Stimulated activated CD4-positive, alpha-beta T cell treated with anti-CD3 and anti-CD28 coated beads, Interleukin-2, amount 100 ng/mL, for 4 hours (primary cell): Measurements from ENCODE around the gene GCC2.
"Not testable (repeated sequence)": the region's sequence is repeated elsewhere in the genome, so short reads cannot be mapped to it uniquely, and the experiment has no call there.

Experiments used
- DNase-seq: peaks from one replicate; pipeline ENCODE4 v3.0.0-alpha.2; 2020; ENCODE audit warnings: low read depth

Gene GCC2

DNA sequence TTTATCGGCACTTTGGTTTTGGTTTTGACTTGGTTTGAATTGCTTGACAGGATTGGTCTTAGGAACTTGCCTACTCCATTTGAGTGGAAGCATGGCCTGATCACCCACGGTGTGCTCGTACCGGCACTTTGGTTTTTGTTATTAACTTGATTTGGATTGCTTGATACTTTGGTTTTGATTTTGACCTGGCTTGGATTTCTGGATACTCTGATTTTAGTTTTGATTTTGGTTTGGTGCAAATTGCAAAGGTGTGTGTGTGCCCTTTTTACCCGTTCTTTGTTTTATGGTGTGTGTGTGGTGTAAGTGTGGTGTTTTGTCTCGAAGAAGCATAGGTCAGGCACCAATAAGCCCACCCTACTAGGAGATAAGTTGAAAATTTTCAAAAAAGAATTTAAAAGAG is 75.7 kb downstream of the GCC2 start:
- not testable (repeated sequence) for DNase-seq

DNA sequence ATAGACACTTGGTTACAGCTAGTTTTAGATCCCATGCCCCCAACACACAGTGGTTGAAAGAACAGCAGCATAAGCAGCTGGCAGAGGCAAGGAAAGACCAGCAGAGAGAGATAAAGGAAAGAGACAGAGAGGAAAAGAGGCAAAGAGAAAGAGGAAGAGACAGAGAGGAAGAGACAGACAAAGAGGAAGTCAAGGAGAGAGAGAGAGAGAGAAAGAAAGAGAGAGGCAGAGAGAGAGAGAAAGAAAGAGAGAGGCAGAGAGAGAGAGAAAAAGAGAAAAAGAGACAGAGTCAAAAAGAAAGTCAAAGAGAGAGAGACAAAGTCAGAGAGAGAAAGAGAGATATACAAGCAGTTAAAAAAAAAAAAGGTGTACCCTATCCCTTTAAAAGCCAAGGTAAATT is 76.3 kb downstream of the GCC2 start:
- not testable (repeated sequence) for DNase-seq

- no peak for DNase-seq
These were observed 82.7 kb downstream of the GCC2 start for GRCh38 chr2:108531674-108532055.

GRCh38 chr2:108533832-108534583 is 85.0 kb downstream of the GCC2 start, which contains the start of gene LIMS1:
LIMS1 (plus strand) TSS chr2:108534470; CDS start chr2:108534563, 93 bp downstream.
- peak; percentile 79 for DNase-seq

GRCh38 chr2:108534584-108535356 is 85.8 kb downstream of the GCC2 start:
- no peak for DNase-seq

DNA sequence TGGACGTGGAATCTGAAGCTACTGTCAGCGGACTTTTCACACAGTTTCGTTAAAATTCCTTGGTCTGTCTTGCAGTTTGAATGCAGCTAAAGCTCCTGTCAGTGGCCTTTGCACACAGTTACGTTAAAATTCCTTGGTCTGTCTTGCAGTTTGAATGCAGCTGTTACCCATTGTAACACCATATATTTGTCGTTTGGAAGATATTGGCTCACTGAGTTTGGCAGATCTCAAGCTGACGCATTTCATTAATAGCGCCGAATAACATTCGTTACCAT is 86.3 kb downstream of the GCC2 start:
- DNase-seq: no peak

DNA sequence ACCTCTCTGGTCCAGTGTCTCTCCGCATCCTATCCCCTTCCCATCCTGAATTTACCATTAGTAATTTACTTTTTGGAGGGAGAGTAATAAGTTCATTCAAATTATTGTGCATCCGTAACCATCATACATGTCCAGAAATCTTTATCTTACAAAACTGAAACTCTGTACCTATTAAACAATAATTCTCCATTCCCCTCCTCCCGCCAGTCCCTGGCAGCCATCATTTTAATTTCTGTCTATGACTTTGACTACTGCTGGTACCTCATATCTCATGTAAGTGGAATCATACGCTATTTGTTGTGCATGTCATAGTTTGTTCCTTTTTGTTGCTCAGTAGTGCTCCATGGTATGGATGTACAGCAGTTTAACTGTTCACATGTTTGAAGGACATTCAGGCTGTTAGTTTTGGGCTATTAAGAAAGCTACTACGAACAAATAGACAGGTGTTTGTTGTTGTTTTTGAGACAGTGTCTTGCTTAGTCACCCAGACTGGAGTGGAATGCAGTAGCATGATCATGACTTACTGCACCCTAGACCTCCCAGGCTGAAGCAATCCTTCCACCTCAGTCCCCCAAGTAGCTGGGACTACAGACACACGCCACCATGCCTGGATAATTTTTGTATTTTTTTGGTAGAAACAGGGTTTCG is 87.3 kb downstream of the GCC2 start:
- DNase-seq: no peak

DNA sequence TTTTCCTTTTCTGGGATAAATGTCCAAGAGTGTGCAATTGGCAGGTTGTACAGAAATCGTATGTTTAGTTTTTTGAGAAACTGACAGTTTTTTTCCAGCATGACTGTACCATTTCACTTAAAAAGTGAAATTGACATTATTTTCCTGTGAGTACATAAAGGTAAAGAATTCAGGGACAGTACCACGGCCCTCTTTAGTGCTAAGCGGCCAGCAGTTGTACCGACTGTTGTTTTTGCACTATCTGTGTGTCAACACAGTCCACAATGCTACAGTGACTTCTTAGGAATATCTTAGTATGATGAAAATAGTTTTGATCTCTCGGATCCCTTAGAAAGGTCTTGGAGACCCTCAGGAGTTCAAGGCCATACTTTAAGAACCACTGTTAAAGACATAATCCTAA is 87.9 kb downstream of the GCC2 start:
- DNase-seq: no peak

- no peak for DNase-seq
These were observed 89.1 kb downstream of the GCC2 start for GRCh38 chr2:108538000-108538625.

- no peak for DNase-seq
These were observed 92.4 kb downstream of the GCC2 start for GRCh38 chr2:108541451-108541850.

GRCh38 chr2:108542071-108542470 is 93.1 kb downstream of the GCC2 start:
- DNase-seq: no peak

DNA sequence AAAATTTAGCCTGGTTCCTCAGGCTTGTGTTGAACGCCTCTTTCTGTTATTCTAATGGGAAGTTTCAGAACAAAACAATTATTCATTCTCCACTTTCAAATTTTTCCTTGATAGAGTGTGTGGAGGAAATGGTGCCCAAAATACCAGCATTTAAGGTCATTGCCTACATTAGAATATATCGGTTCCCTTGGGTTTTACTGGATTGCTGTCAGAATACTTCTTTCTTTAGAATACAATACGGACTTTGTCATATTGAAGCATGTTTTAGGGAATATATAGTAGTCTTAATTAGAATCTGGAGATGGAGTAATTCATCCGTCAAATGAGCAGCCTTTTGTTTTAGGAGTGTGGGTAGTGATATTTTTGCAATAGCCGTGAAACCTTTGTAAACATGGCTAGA is 98.6 kb downstream of the GCC2 start:
- no peak for DNase-seq

DNA sequence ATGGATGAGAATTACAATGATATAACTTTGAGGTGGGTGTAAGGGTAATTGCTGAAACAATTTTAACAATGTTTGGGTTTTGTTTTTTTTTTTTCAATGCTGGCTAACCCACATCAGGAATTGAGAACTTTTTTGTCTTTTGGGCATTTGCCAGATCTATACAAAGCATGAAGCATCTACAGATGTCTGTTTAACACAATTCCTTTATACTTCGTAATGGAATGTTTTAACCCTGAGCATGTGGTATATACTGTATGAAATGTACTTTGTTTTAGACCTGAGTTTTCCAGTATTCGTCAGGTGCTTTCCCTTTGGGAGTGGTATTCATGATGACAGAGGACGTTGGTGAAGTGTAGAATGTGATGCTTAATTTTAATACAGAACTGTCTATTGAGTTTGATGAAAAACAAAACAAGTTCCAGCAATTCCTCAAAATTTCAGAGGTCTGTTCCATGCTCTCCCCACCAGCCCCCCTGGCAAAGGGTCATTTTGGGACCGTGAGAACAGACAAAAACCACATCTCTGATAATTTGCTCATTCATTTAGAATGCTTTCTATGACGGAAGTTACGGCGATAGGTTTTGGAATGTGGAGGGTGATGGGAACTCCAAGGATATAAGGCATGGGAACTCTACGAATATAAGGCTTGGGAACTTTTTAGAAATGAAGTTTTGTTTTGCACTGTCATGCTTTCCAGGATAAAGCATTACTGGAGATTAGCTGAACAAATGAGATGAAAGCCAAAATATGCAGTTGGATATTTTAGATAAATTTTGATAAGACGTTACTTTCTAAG is 99.4 kb downstream of the GCC2 start:
- DNase-seq: no peak

DNA sequence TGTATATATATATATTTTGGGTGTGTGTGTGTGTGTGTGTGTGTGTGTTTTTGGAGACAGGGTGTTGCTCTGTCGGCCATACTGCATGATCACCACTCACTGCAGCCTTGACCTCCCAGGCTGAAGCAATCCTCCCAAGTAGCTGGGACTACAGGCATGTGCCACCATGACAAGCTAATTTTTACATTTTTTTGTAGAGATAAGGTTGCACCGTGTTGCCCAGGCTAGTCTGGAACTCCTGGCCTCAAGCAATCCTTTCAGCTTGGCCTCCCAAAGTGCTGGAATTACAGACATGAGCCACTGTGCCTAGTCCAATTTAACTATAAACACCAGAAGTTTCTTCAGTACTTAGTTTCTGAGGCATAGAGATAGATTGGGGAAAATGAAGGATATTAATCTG is 103.6 kb downstream of the GCC2 start:
- DNase-seq: no peak

GRCh38 chr2:108553209-108553919 is 104.4 kb downstream of the GCC2 start:
- no peak for DNase-seq

GRCh38 chr2:108554528-108554927 is 105.5 kb downstream of the GCC2 start:
- DNase-seq: no peak

- DNase-seq: no peak
These were observed 106.6 kb downstream of the GCC2 start for GRCh38 chr2:108555572-108555971.

DNA sequence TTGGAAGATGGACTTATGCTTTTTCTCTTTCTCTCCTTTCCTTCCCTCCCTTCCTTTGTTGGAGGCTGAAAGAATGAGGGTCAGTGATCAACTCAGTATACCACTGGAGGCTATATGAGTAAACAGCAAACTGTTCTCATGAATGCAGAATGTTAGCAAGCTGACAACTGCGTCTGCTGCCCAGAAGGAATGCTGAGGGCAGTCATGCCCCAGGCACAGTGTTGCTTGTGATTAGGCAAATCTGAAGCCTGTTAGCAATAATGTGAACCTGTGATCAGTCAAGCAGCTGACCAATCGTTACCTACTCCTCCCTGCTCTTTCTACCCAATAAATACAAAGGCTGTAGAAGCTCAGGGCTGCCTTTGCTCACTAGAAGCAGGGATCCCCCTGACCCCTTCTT is 107.6 kb downstream of the GCC2 start:
- DNase-seq: not testable (repeated sequence)
